ENCODE measurements around the gene TBC1D22A. TPM values are rescaled to one million over a fixed set of nuclear protein-coding genes. Genes with fewer than 3 reads are reported as not detected.

Gene TBC1D22A
- total and polyA plus RNA-seq, 10 of the 15 experiments (the other 5 are each of a cell fraction or from before 2014, with no cell fraction given) = 0.63 to 44.7 (median 27.4) TPM

DNA sequence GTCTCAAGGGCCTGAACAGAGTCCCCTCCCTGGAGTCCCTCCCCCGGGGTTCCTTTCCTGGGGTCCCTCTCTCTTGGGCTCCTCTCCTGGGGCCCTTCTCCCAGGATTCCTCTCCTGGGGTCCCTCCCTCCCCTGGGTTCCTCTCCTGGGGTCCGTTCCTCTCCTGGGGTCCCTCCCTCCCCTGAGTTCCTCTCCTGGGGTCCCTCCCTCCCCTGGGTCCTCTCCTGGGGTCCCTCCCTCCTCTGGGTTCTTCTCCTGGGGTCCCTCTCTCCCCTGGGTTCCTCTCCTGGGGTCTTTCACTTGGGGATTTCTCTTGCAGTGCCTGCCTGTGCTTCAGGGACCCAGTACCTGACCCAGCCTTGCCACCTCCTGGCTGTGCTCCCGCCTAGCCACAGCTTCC lies 386.1 kb downstream of the TBC1D22A start (continued):
- TF ChIP-seq RAD51 (IDR thresholded peaks at IDR 0.05) (no peak), YBX1 (IDR thresholded peaks at IDR 0.05) (no peak), NFYB (IDR thresholded peaks at IDR 0.05; ENCODE audit: insufficient read depth, low read depth, low read length) (no peak), POLR2AphosphoS5 (IDR thresholded peaks at IDR 0.05; ENCODE audit: low read length) (no peak), CBFB (IDR thresholded peaks at IDR 0.05; ENCODE audit: low read depth) (no peak), NR2C2 (IDR thresholded peaks at IDR 0.05; ENCODE audit: borderline replicate concordance, control insufficient read depth, insufficient read length, low read depth) (no peak), JUND (IDR thresholded peaks at IDR 0.05; ENCODE audit: low read depth, low read length) (no peak), MTA2 (IDR thresholded peaks at IDR 0.05; ENCODE audit: low read depth) (no peak)
- TF ChIP-seq, protein P1, sequence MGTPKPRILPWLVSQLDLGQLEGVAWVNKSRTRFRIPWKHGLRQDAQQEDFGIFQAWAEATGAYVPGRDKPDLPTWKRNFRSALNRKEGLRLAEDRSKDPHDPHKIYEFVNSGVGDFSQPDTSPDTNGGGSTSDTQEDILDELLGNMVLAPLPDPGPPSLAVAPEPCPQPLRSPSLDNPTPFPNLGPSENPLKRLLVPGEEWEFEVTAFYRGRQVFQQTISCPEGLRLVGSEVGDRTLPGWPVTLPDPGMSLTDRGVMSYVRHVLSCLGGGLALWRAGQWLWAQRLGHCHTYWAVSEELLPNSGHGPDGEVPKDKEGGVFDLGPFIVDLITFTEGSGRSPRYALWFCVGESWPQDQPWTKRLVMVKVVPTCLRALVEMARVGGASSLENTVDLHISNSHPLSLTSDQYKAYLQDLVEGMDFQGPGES (IDR thresholded peaks at IDR 0.05) = no peak

GRCh38 chr22:47148956-47149728 lies 386.7 kb downstream of the TBC1D22A start:
- Histone ChIP-seq H3K36me3 (ENCODE audit: control insufficient read depth in 2 of 2, insufficient read depth in 2 of 2, low read length in 1 of 2) (no peaks in the 10 kb centered on the region), H3K27me3 (replicated peaks in 1 of 2; ENCODE audit: control insufficient read depth in 2 of 2, insufficient read depth in 2 of 2, low read length in 1 of 2) (no peaks in the 10 kb centered on the region), H2AFZ (ENCODE audit: control insufficient read depth, low read depth, low read length) (no peak overlapping the region), H3K4me3 (no peak overlapping the region), H3K9ac (ENCODE audit: control insufficient read depth, insufficient read depth, low read length) (no peak overlapping the region), H3K9me3 (replicated peaks; ENCODE audit: control insufficient read depth, insufficient read depth, low read length) (no peaks in the 10 kb centered on the region), H4K20me1 (ENCODE audit: control insufficient read depth, insufficient read depth) (no peaks in the 10 kb centered on the region), H3K4me1 (ENCODE audit: control insufficient read depth, insufficient read depth, low read length) (no peaks in the 10 kb centered on the region), H3K27ac (ENCODE audit: control insufficient read depth, insufficient read depth) (no peak overlapping the region), H3K79me2 (ENCODE audit: control insufficient read depth, insufficient read depth, low read length) (no peaks in the 10 kb centered on the region), H3K4me2 (ENCODE audit: control insufficient read depth, insufficient read depth) (no peak overlapping the region)
- BruUV-seq (replicated peaks) = no TSS peak
- DNase-seq (ENCODE audit: low read depth, low spot score) (no peak), ATAC-seq (no peak), FAIRE-seq (no peak)
- ChIA-PET CTCF (no interaction called here), POLR2A (no interaction called here), SMC1A (ENCODE audit: uncharacterized antibody, unreplicated experiment) (no interaction called here), RAD21 (ENCODE audit: unreplicated experiment) (no interaction called here)
- TF ChIP-seq LARP7 (IDR thresholded peaks at IDR 0.05) (no peak), CEBPB (IDR thresholded peaks at IDR 0.05; ENCODE audit: borderline replicate concordance in 1 of 2, low read depth in 2 of 2, low read length in 2 of 2) (no peak), SMAD1 (IDR thresholded peaks at IDR 0.05; ENCODE audit: low read depth, partially characterized antibody) (no peak), HSF1 (IDR thresholded peaks at IDR 0.05; ENCODE audit: low read depth, low read length) (no peak)
- intact Hi-C loops (cut with micrococcal nuclease; ENCODE audit: unreplicated experiment) (no loop called here), in situ Hi-C loops (cut with MboI) (no loop called here)
- WGBS (ENCODE audit: insufficient coverage, insufficient replicate concordance, low lambda C conversion rate, missing lambda C conversion rate) = 89% methylated on average over 31 of the region's 31 CpGs

Data from GM12878 (cell line).